ENCODE data around the gene KCNH5.

The KCNH5 gene

GRCh38 chr14:63032076-63032475 lies 13.2 kb downstream of the KCNH5 start:
- no peak for DNase-seq (ENCODE audit: low read depth)
- H3K4me3 ChIP-seq (ENCODE audit: control insufficient read depth, low read depth, low read length): no peak overlapping the region
- TF ChIP-seq CTCF (conservative IDR thresholded peaks at IDR 0.05; ENCODE audit: control insufficient read depth, insufficient read depth, low read depth, low read length): no peak

GRCh38 chr14:63030113-63030512 lies 15.1 kb downstream of the KCNH5 start:
- no peak overlapping the region for H3K4me3 ChIP-seq (ENCODE audit: control insufficient read depth, low read depth, low read length)
- no peak for TF ChIP-seq CTCF (conservative IDR thresholded peaks at IDR 0.05; ENCODE audit: control insufficient read depth, insufficient read depth, low read depth, low read length)
- no peak for DNase-seq (ENCODE audit: low read depth)

- DNase-seq (ENCODE audit: low read depth): no peak
- TF ChIP-seq CTCF (conservative IDR thresholded peaks at IDR 0.05; ENCODE audit: control insufficient read depth, insufficient read depth, low read depth, low read length): no peak
- no peak overlapping the region for H3K4me3 ChIP-seq (ENCODE audit: control insufficient read depth, low read depth, low read length)
These were observed 17.5 kb downstream of the KCNH5 start for GRCh38 chr14:63027719-63028118.

DNA sequence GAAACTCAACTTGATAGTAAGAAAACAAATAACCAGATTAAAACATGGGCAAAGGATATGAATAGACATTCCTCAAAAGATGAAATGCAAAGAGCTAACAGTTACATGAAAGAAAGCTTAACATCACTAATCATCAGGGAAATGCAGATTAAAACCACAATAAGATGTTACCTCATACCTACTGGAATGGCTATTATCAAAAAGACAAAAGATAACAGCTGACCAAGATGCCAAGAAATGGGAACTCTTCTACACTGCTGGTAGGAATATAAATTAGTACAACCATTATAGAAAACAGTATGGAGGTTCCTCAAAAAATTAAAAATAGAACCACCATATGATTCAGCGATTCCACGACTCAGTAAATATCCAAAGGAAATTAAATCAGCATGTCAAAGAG lies 18.8 kb downstream of the KCNH5 start:
- H3K4me3 ChIP-seq (ENCODE audit: control insufficient read depth, low read depth, low read length): no peak overlapping the region
- no peak for DNase-seq (ENCODE audit: low read depth)
- no peak for TF ChIP-seq CTCF (conservative IDR thresholded peaks at IDR 0.05; ENCODE audit: control insufficient read depth, insufficient read depth, low read depth, low read length)

DNA sequence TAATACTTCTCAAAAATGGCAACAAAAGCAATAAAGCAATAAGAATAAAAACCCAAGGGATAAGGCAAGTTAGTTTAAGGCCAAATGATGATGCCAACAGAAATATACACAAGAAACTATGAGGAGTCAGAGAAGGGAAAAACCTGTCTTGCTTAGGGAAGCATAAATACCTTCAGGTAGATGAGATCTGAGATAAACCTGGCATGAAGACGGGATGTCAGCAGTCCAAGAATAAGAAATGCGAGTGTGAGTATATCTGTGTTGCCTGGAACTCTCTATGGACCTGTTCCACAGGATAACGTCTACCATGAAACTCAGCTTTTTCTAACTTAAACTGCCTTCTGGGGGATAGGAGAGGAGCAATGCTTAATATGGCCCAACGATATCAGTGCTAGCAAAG lies 30.6 kb downstream of the KCNH5 start:
- DNase-seq (ENCODE audit: low read depth): no peak
- no peak overlapping the region for H3K4me3 ChIP-seq (ENCODE audit: control insufficient read depth, low read depth, low read length)
- no peak for TF ChIP-seq CTCF (conservative IDR thresholded peaks at IDR 0.05; ENCODE audit: control insufficient read depth, insufficient read depth, low read depth, low read length)

DNA sequence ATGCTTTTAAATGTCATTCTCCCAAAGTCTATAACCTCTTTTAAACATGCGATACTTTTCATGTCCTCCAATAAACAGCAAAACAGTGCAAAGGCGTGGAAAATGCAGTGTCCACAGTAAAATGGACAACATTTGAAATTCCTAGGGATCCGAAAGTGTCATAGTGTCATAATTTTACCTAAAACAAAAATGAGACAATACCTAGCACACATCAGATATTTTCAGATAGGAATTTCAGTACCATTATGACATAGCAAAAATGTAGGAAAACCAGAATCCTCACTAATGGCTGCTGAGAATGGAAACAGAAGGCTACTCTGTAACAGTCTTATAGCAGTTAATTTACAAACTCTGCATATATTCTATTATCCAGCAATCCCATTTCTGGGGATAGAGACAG lies 33.1 kb downstream of the KCNH5 start:
- DNase-seq (ENCODE audit: low read depth): no peak
- no peak overlapping the region for H3K4me3 ChIP-seq (ENCODE audit: control insufficient read depth, low read depth, low read length)
- no peak for TF ChIP-seq CTCF (conservative IDR thresholded peaks at IDR 0.05; ENCODE audit: control insufficient read depth, insufficient read depth, low read depth, low read length)

- TF ChIP-seq CTCF (conservative IDR thresholded peaks at IDR 0.05; ENCODE audit: control insufficient read depth, insufficient read depth, low read depth, low read length): no peak
- no peak overlapping the region for H3K4me3 ChIP-seq (ENCODE audit: control insufficient read depth, low read depth, low read length)
- DNase-seq (ENCODE audit: low read depth): peak; percentile 6
These were observed 33.6 kb downstream of the KCNH5 start for GRCh38 chr14:63011623-63012022.
